ENCODE data around the gene CHIT1.

Gene CHIT1

DNA sequence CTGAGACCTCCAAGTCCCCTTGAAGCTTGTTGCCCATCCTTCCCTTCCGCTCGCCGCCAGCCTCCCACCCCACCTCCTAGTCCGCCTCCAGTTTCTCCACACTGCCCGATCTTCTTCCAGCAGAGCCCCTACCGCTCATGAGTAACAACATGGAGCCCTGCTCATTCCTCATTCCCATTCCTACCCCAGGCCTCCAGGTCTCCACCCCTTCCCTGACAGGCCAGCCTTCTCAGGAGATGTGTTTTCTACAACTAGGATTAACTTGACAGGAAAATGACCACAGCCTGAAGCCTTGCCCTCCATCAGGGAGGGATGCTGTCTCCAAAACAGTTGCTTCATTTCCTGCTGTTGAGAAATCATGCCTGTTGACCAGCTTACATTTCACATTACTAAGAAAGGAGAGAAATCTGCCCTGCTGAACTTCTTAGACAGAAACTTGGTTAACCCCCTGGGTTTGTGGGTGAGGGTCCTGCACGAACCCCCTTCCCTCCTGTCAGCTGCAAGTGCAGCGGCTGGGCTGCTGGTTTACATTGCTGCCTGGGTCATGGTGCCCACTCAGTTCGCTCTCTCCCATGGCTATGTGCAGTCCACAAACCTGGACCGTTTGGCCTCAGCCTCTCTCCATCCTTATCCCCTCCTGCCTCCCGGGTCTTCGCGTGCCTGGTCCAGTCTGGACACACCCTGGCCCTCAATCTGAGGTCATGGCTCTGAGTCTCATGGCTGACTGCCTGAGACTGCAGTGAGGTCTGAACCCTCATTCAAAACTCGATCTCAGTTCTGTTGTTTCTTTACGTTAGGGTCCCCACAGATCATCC lies 26.8 kb downstream of the CHIT1 start:
- Histone ChIP-seq H3K27me3 (ENCODE audit: insufficient read depth, low read length) (no peaks in the 10 kb centered on the region), H3K36me3 (ENCODE audit: insufficient read depth, low read length) (no peaks in the 10 kb centered on the region), H3K79me2 (ENCODE audit: control insufficient read depth, insufficient read depth, low read length, unreplicated experiment) (no peaks in the 10 kb centered on the region), H3K27ac (ENCODE audit: low read depth, low read length) (peak overlapping the region; percentile 53), H3K4me1 (ENCODE audit: control insufficient read depth, insufficient read depth, low read length, unreplicated experiment) (peaks cover 51% of the 10 kb centered on the region), H3K4me3 (ENCODE audit: low read depth, low read length) (no peak overlapping the region), H2AFZ (ENCODE audit: low read length, unreplicated experiment) (peak overlapping the region; percentile 3)

DNA sequence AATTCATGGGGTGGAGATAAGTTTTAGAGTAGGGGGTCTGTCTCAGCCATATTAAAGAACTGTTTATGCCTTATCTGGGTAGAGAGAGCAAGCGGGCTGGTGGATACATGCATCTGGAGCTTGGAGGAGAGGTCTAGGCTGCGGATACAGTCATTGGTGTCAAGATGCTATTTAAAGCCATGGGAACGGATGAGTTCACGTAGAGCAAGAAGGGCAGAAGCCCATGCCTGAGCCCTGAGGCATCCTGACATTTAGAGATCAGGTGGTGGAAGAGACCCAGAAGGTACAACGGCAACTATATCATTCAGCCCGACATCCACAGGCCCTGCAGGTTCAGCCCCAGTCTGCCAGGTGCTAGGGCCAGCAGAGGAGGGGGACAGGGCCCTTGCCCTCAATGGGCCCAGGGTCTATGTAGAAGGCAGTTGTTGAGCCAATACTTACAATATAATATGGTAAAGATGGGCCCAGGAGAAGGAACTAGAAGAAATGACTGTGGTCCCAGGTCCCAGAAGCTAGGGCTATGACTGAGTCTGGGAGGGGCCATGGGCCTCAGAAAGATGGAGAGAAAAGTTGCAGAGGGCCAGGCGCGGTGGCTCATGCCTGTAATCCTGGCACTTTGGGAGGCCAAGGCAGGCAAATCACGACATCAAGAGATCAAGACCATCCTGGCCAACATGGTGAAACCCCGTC lies 27.8 kb downstream of the CHIT1 start:
- peak overlapping the region; percentile 53; the same call in 1 of the 2 replicates for H3K27ac ChIP-seq (ENCODE audit: low read depth, low read length)
- H3K27me3 ChIP-seq (ENCODE audit: insufficient read depth, low read length) = no peaks in the 10 kb centered on the region
- H3K79me2 ChIP-seq (ENCODE audit: control insufficient read depth, insufficient read depth, low read length, unreplicated experiment) = no peaks in the 10 kb centered on the region
- H3K4me3 ChIP-seq (ENCODE audit: low read depth, low read length) = no peak overlapping the region
- H2AFZ ChIP-seq (ENCODE audit: low read length, unreplicated experiment) = no peak overlapping the region
- H3K4me1 ChIP-seq (ENCODE audit: control insufficient read depth, insufficient read depth, low read length, unreplicated experiment) = peaks cover 57% of the 10 kb centered on the region
- H3K36me3 ChIP-seq (ENCODE audit: insufficient read depth, low read length) = no peaks in the 10 kb centered on the region

DNA sequence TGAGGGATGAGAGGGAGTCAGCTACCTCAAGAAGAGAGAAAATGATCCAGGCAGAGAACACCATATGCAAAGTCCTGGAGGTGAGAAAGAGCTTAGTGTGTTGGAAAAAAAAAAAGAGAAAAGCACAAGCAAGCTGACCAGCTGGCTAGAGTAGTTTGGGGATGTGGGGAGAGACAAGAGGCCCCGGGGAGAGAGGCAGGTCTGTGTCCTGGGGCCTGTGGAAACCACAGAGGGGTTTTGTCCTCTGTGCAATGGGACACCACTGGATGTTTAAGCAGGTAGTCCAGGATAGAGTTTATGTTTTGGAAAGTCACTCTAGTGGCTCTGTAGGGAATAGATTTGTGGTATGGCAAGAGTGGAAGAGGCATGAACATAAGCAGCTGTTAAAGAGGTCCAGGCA lies 28.6 kb downstream of the CHIT1 start:
- Histone ChIP-seq H2AFZ (ENCODE audit: low read length, unreplicated experiment) (no peak overlapping the region), H3K79me2 (ENCODE audit: control insufficient read depth, insufficient read depth, low read length, unreplicated experiment) (no peaks in the 10 kb centered on the region), H3K36me3 (ENCODE audit: insufficient read depth, low read length) (no peaks in the 10 kb centered on the region), H3K4me3 (ENCODE audit: low read depth, low read length) (no peak overlapping the region), H3K27ac (ENCODE audit: low read depth, low read length) (peak overlapping the region; percentile 81), H3K4me1 (ENCODE audit: control insufficient read depth, insufficient read depth, low read length, unreplicated experiment) (peaks cover 65% of the 10 kb centered on the region), H3K27me3 (ENCODE audit: insufficient read depth, low read length) (no peaks in the 10 kb centered on the region)

- Histone ChIP-seq H3K4me3 (ENCODE audit: low read depth, low read length) (peak overlapping the region; percentile 34), H3K79me2 (ENCODE audit: control insufficient read depth, insufficient read depth, low read length, unreplicated experiment) (no peaks in the 10 kb centered on the region), H3K36me3 (ENCODE audit: insufficient read depth, low read length) (no peaks in the 10 kb centered on the region), H3K27me3 (ENCODE audit: insufficient read depth, low read length) (no peaks in the 10 kb centered on the region), H2AFZ (ENCODE audit: low read length, unreplicated experiment) (peak overlapping the region; percentile 71), H3K4me1 (ENCODE audit: control insufficient read depth, insufficient read depth, low read length, unreplicated experiment) (peaks cover 65% of the 10 kb centered on the region), H3K27ac (ENCODE audit: low read depth, low read length) (peak overlapping the region; percentile 81)
These were observed 29.5 kb downstream of the CHIT1 start for GRCh38 chr1:203199816-203200571.

DNA sequence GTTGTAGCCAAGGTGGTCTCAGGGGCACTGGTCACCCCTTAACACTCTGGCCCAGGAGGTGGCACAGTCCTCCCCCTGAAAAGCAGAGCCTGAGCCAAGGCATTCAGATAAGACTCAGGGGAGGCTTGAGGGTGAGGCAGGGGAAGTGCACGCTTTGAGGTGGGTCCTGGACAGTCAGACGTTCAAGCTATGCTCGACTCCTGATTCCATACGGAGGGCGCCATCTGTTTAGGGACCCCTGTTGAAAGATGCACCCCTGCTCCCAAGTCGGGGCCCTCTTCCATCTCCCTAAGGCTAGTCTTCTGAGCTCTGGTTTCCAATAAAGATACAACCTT lies 30.0 kb downstream of the CHIT1 start:
- no peak overlapping the region for H2AFZ ChIP-seq (ENCODE audit: low read length, unreplicated experiment)
- no peaks in the 10 kb centered on the region for H3K36me3 ChIP-seq (ENCODE audit: insufficient read depth, low read length)
- peak overlapping the region; percentile 34; the same call in 1 of the 2 replicates for H3K4me3 ChIP-seq (ENCODE audit: low read depth, low read length)
- no peaks in the 10 kb centered on the region for H3K79me2 ChIP-seq (ENCODE audit: control insufficient read depth, insufficient read depth, low read length, unreplicated experiment)
- peak overlapping the region; percentile 81 for H3K27ac ChIP-seq (ENCODE audit: low read depth, low read length)
- H3K27me3 ChIP-seq (ENCODE audit: insufficient read depth, low read length) = no peaks in the 10 kb centered on the region
- H3K4me1 ChIP-seq (ENCODE audit: control insufficient read depth, insufficient read depth, low read length, unreplicated experiment) = peaks cover 65% of the 10 kb centered on the region

GRCh38 chr1:203199002-203199401 lies 30.5 kb downstream of the CHIT1 start:
- H3K4me1 ChIP-seq (ENCODE audit: control insufficient read depth, insufficient read depth, low read length, unreplicated experiment) = peaks cover 65% of the 10 kb centered on the region
- no peak overlapping the region for H3K4me3 ChIP-seq (ENCODE audit: low read depth, low read length)
- H3K36me3 ChIP-seq (ENCODE audit: insufficient read depth, low read length) = no peaks in the 10 kb centered on the region
- H2AFZ ChIP-seq (ENCODE audit: low read length, unreplicated experiment) = no peak overlapping the region
- peak overlapping the region; percentile 81; the same call in 1 of the 2 replicates for H3K27ac ChIP-seq (ENCODE audit: low read depth, low read length)
- no peaks in the 10 kb centered on the region for H3K27me3 ChIP-seq (ENCODE audit: insufficient read depth, low read length)
- H3K79me2 ChIP-seq (ENCODE audit: control insufficient read depth, insufficient read depth, low read length, unreplicated experiment) = no peaks in the 10 kb centered on the region

- H3K79me2 ChIP-seq (ENCODE audit: control insufficient read depth, insufficient read depth, low read length, unreplicated experiment) = no peaks in the 10 kb centered on the region
- no peaks in the 10 kb centered on the region for H3K36me3 ChIP-seq (ENCODE audit: insufficient read depth, low read length)
- no peaks in the 10 kb centered on the region for H3K27me3 ChIP-seq (ENCODE audit: insufficient read depth, low read length)
- H3K27ac ChIP-seq (ENCODE audit: low read depth, low read length) = no peak overlapping the region
- H3K4me1 ChIP-seq (ENCODE audit: control insufficient read depth, insufficient read depth, low read length, unreplicated experiment) = peaks cover 57% of the 10 kb centered on the region
- no peak overlapping the region for H3K4me3 ChIP-seq (ENCODE audit: low read depth, low read length)
- no peak overlapping the region for H2AFZ ChIP-seq (ENCODE audit: low read length, unreplicated experiment)
These were observed 31.8 kb downstream of the CHIT1 start for GRCh38 chr1:203197625-203198024.

DNA sequence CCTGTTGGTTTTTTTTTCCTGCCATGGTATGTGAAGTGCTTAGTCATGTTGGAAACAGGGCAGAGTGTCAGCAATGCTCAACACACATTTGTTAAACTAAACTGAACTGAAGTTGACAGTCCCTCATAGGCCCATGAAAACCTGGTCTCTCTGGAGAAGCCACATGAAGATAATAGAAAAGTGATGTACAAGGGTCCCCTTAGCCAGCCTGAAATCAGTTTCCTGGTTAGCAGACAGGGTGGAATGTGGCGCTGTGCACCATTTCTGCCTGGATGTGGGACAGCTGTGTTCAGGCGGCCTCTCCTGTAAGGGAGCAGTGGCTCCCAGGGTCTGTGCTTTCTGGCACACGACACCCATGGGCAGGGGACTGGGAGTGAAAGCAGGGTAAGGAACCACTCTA lies 33.1 kb downstream of the CHIT1 start:
- Histone ChIP-seq H3K4me3 (ENCODE audit: low read depth, low read length) (no peak overlapping the region), H2AFZ (ENCODE audit: low read length, unreplicated experiment) (peak overlapping the region; percentile 39), H3K27me3 (ENCODE audit: insufficient read depth, low read length) (no peaks in the 10 kb centered on the region), H3K79me2 (ENCODE audit: control insufficient read depth, insufficient read depth, low read length, unreplicated experiment) (no peaks in the 10 kb centered on the region), H3K36me3 (ENCODE audit: insufficient read depth, low read length) (no peaks in the 10 kb centered on the region), H3K27ac (ENCODE audit: low read depth, low read length) (no peak overlapping the region), H3K4me1 (ENCODE audit: control insufficient read depth, insufficient read depth, low read length, unreplicated experiment) (peaks cover 50% of the 10 kb centered on the region)

DNA sequence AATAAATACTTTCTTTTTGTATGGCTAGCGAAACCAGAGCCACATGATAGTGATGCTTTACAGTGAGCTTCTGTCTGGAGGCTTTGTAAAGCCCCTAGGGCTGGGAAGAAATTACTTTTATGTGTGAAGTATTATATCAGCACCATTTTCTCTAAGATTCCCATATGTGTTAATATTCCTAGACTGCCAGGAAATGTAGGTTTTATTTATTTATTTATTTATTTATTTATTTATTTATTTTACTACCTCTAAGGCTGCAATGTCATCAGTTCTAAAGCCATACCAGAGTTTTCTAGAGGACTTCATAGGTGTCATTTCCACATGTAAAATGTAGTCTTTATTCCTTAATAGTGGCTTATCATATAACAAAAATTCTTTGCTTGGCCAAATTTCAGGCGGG lies 38.5 kb downstream of the CHIT1 start:
- H3K4me3 ChIP-seq (ENCODE audit: low read depth, low read length) = no peak overlapping the region
- peaks cover 7% of the 10 kb centered on the region for H3K4me1 ChIP-seq (ENCODE audit: control insufficient read depth, insufficient read depth, low read length, unreplicated experiment)
- H3K27me3 ChIP-seq (ENCODE audit: insufficient read depth, low read length) = no peaks in the 10 kb centered on the region
- no peaks in the 10 kb centered on the region for H3K79me2 ChIP-seq (ENCODE audit: control insufficient read depth, insufficient read depth, low read length, unreplicated experiment)
- no peaks in the 10 kb centered on the region for H3K36me3 ChIP-seq (ENCODE audit: insufficient read depth, low read length)
- H2AFZ ChIP-seq (ENCODE audit: low read length, unreplicated experiment) = no peak overlapping the region
- H3K27ac ChIP-seq (ENCODE audit: low read depth, low read length) = no peak overlapping the region

DNA sequence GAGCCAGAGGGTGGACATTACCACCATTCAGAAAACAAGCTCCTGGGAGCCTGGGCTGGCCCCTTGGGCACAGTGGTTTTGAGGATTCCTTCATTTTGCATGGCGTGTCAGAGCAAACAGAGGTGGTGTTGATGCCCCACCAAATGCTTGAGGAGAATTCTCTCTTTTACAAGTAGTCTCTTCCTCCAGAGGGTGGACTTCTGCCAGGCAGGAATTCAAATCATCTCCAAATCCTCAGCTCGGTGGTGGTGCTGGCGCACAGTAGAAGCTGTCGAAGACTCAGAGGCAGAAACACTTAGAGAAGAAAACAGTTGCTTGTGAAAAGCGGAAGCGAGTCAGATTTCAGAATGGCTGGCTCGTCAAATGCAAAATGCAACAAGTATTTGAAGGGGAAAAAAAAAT lies 39.5 kb downstream of the CHIT1 start:
- H3K27me3 ChIP-seq (ENCODE audit: insufficient read depth, low read length) = no peaks in the 10 kb centered on the region
- H3K4me1 ChIP-seq (ENCODE audit: control insufficient read depth, insufficient read depth, low read length, unreplicated experiment) = peaks cover 6% of the 10 kb centered on the region
- H3K27ac ChIP-seq (ENCODE audit: low read depth, low read length) = no peak overlapping the region
- H3K79me2 ChIP-seq (ENCODE audit: control insufficient read depth, insufficient read depth, low read length, unreplicated experiment) = no peaks in the 10 kb centered on the region
- H2AFZ ChIP-seq (ENCODE audit: low read length, unreplicated experiment) = no peak overlapping the region
- no peak overlapping the region for H3K4me3 ChIP-seq (ENCODE audit: low read depth, low read length)
- H3K36me3 ChIP-seq (ENCODE audit: insufficient read depth, low read length) = no peaks in the 10 kb centered on the region
